Caco-2 (cell line): ENCODE measurements around the gene DNAJA4. TPM values are rescaled to one million over a fixed set of nuclear protein-coding genes. Genes with fewer than 3 reads are reported as not detected.

Experiments
- BruUV-seq: library from RNA; stranded (reverse); fragments of 400-500 nt; replicated peaks from 2 replicates; lab custom pipeline; 2021; lab: Mats Ljungman, UMichigan
- CTCF ChIA-PET: fragments of 300-600 bp; sonication (Branson Sonifier 250); formaldehyde crosslinking; loops from one replicate; lab custom pipeline; 2022; ENCODE audit warnings: antibody characterized with exemption; lab: Charles Lee
- POLR2A ChIA-PET: fragments of 300-600 bp; sonication (Branson Sonifier 250); formaldehyde crosslinking; loops from one replicate; lab custom pipeline; 2022; ENCODE audit warnings: antibody characterized with exemption; lab: Charles Lee
- DNase-seq, 2 experiments: peaks; one replicate each; pipeline versions ENCODE4 v3.0.0 to v3.0.0-alpha.2; 2020 to 2022
- H3K27me3 ChIP-seq: replicated peaks from 2 replicates; pipeline ENCODE4 v1.6.0; 2011; ENCODE audit warnings: low read length; ENCODE audit not compliant: control insufficient read depth, insufficient read depth
- H3K36me3 ChIP-seq: 2 replicates; pipeline ENCODE4 v1.5.1; 2011; ENCODE audit warnings: low read length; ENCODE audit not compliant: control insufficient read depth, insufficient read depth
- H3K4me1 ChIP-seq: fragments of 250-450 bp; sonication (Bioruptor Pico); 2 replicates; pipeline ENCODE4 v1.5.1; 2020; ENCODE audit warnings: mild to moderate bottlenecking
- H3K4me3 ChIP-seq: 2 replicates; pipeline ENCODE4 v1.5.1; 2011; ENCODE audit warnings: low read depth, mild to moderate bottlenecking, control low read depth, low read length
- H3K9me3 ChIP-seq: fragments of 250-450 bp; sonication (Bioruptor Pico); 2 replicates; pipeline ENCODE4 v1.5.1; 2020; ENCODE audit warnings: mild to moderate bottlenecking, moderate library complexity
- H3K27ac Mint-ChIP-seq: one replicate; pipeline ENCODE4 v1.8.0; 2022; ENCODE audit warnings: mixed read lengths; ENCODE audit not compliant: unreplicated experiment
- H3K27me3 Mint-ChIP-seq: one replicate; pipeline ENCODE4 v1.8.0; 2022; ENCODE audit warnings: mixed read lengths; ENCODE audit not compliant: insufficient read depth, unreplicated experiment
- H3K36me3 Mint-ChIP-seq: one replicate; pipeline ENCODE4 v1.8.0; 2022; ENCODE audit warnings: mild to moderate bottlenecking, mixed read lengths; ENCODE audit not compliant: insufficient read depth, unreplicated experiment
- H3K4me1 Mint-ChIP-seq: one replicate; pipeline ENCODE4 v1.8.0; 2022; ENCODE audit warnings: low read depth, mixed read lengths; ENCODE audit not compliant: unreplicated experiment
- H3K4me3 Mint-ChIP-seq: one replicate; pipeline ENCODE4 v1.8.0; 2022; ENCODE audit warnings: mild to moderate bottlenecking, moderate library complexity, mixed read lengths; ENCODE audit not compliant: unreplicated experiment
- H3K9me3 Mint-ChIP-seq: one replicate; pipeline ENCODE4 v1.8.0; 2022; ENCODE audit warnings: mixed read lengths; ENCODE audit not compliant: unreplicated experiment
- CTCF ChIP-seq, 2 experiments: fragments of 200-600 bp in 1 of 2; IDR thresholded peaks; 1 replicate in 1 of 2; 2 replicates in 1 of 2; pipeline versions ENCODE4 v1.5.1 to v1.8.0; 2011 to 2022; ENCODE audit warnings: antibody characterized with exemption in 1 of 2, control low read depth in 1 of 2, inconsistent platforms in 1 of 2, low read depth in 1 of 2, low read length in 1 of 2, mild to moderate bottlenecking in 1 of 2, moderate library complexity in 1 of 2; ENCODE audit not compliant: insufficient read depth in 1 of 2, severe bottlenecking in 1 of 2, unreplicated experiment in 1 of 2
- intact Hi-C: fragments of 100-400 bp; cut with micrococcal nuclease; formaldehyde crosslinking; loops from one replicate; pipeline ENCODE4 v1.10.0; 2022; ENCODE audit not compliant: unreplicated experiment
- total RNA-seq: library from RNA; stranded (reverse); gene quantifications from 2 replicates; pipeline ENCODE4 v1.2.3, GENCODE V29; 2022

Gene DNAJA4
- total RNA-seq, 1 experiment from 2014 or later = 1.1 TPM

GRCh38 chr15:78302579-78303312 is 38.4 kb downstream of the DNAJA4 start:
- H3K27ac Mint-ChIP-seq = no peak overlapping the region
- H3K27me3 Mint-ChIP-seq = no peaks in the 10 kb centered on the region
- H3K9me3 Mint-ChIP-seq = no peaks in the 10 kb centered on the region
- Histone ChIP-seq H3K4me1 (0 out of 2 replicates have a peak, but pooled peaks cover 4% of the 10 kb centered on the region), H3K4me3 (no peak overlapping the region), H3K9me3 (no peaks in the 10 kb centered on the region), H3K36me3 (no peaks in the 10 kb centered on the region), H3K27me3 (no peaks in the 10 kb centered on the region)
- no peak for DNase-seq
- POLR2A ChIA-PET = no interaction called here
- peaks cover 7% of the 10 kb centered on the region for H3K36me3 Mint-ChIP-seq
- H3K4me3 Mint-ChIP-seq = no peak overlapping the region
- CTCF ChIA-PET = no interaction called here
- no peak for TF ChIP-seq CTCF (IDR thresholded peaks at IDR 0.05; ENCODE audit: insufficient read depth in 1 of 2, low read depth in 1 of 2, low read length in 1 of 2, severe bottlenecking in 1 of 2, unreplicated experiment in 1 of 2)
- BruUV-seq = no TSS peak
- intact Hi-C loops = no loop called here
- no peaks in the 10 kb centered on the region for H3K4me1 Mint-ChIP-seq

GRCh38 chr15:78304216-78305066 is 40.1 kb downstream of the DNAJA4 start:
- no peaks in the 10 kb centered on the region for H3K36me3 ChIP-seq
- H3K27me3 Mint-ChIP-seq = no peaks in the 10 kb centered on the region
- intact Hi-C loops = no loop called here

More at GRCh38 chr15:78304216-78305066, 40.1 kb downstream of the DNAJA4 start:
- Histone ChIP-seq H3K4me3 (no peak overlapping the region), H3K27me3 (no peaks in the 10 kb centered on the region), H3K9me3 (no peaks in the 10 kb centered on the region), H3K4me1 (no peaks in the 10 kb centered on the region)
- H3K4me3 Mint-ChIP-seq = no peak overlapping the region
- no peaks in the 10 kb centered on the region for H3K4me1 Mint-ChIP-seq
- CTCF ChIA-PET = no interaction called here
- no peak for DNase-seq
- no peaks in the 10 kb centered on the region for H3K9me3 Mint-ChIP-seq
- H3K27ac Mint-ChIP-seq = no peak overlapping the region
- TF ChIP-seq CTCF (IDR thresholded peaks at IDR 0.05; ENCODE audit: insufficient read depth in 1 of 2, low read depth in 1 of 2, low read length in 1 of 2, severe bottlenecking in 1 of 2, unreplicated experiment in 1 of 2) = no peak
- H3K36me3 Mint-ChIP-seq = peaks cover 3% of the 10 kb centered on the region
- POLR2A ChIA-PET = no interaction called here
- no TSS peak for BruUV-seq
